Measurements from ENCODE around the gene DNAJC13.

DNA sequence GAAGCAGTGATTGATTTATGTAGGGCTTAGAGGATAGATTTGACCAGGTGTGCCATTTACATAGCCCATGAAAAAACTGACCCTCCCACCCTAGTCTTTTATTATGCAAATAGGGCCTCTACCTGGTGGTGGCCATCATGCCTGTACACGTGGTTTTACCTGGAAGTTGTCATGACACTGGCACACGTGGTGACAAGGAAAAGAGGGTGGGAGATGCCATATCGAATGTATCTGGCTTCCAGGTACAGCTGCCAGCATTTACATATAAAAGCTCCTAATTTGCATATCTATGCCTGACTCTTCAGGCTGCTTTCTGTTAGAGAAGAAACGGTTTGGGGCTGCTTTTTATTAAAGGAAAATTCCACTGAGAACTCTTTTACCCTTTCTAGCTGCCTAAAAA is 35.0 kb upstream of the DNAJC13 start:
- TF ChIP-seq EZH2 (IDR thresholded peaks at IDR 0.05) (no peak), EZH2phosphoT487 (IDR thresholded peaks at IDR 0.05; ENCODE audit: borderline replicate concordance) (no peak)
- TF ChIP-seq, protein P1, sequence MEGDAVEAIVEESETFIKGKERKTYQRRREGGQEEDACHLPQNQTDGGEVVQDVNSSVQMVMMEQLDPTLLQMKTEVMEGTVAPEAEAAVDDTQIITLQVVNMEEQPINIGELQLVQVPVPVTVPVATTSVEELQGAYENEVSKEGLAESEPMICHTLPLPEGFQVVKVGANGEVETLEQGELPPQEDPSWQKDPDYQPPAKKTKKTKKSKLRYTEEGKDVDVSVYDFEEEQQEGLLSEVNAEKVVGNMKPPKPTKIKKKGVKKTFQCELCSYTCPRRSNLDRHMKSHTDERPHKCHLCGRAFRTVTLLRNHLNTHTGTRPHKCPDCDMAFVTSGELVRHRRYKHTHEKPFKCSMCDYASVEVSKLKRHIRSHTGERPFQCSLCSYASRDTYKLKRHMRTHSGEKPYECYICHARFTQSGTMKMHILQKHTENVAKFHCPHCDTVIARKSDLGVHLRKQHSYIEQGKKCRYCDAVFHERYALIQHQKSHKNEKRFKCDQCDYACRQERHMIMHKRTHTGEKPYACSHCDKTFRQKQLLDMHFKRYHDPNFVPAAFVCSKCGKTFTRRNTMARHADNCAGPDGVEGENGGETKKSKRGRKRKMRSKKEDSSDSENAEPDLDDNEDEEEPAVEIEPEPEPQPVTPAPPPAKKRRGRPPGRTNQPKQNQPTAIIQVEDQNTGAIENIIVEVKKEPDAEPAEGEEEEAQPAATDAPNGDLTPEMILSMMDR (IDR thresholded peaks at IDR 0.05 in 2 of 3, conservative IDR thresholded peaks at IDR 0.05 in 1 of 3; ENCODE audit: borderline replicate concordance in 1 of 3, insufficient read depth in 1 of 3, low read depth in 2 of 3, low read length in 2 of 3), result no peak
